ENCODE data around the gene SLC39A9. TPM values are rescaled to one million over a fixed set of nuclear protein-coding genes. Genes with fewer than 3 reads are reported as not detected.

The SLC39A9 gene
- total RNA-seq, 1 experiment from 2014 or later, result 44.1 TPM

DNA sequence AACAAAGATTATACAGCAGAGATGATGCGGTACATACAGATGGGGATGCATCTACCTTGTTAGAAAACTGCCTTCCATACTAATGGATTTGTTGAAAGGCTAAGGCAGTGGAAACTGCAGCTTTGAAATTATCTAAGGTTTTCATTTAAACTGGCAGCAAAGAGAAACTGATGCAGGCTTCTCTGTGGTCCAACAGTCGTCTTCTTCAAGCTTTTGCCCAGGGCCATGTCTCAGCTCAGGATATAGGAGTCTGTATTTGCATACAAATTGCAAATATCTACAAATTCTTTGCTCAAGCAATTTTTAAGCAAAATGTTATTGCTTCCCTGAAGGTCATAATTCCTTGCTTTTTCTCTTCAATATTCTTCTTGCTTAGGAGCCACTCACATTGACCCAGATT, 34.1 kb upstream of the SLC39A9 start (continued):
- no peak for TF ChIP-seq NFE2L1 (CRISPR knock-in tag; IDR thresholded peaks at IDR 0.05)
- TF ChIP-seq ZNF671 (CRISPR knock-in tag; IDR thresholded peaks at IDR 0.05), result no peak
- no peak for TF ChIP-seq ETV6 (CRISPR knock-in tag; IDR thresholded peaks at IDR 0.05)
- TF ChIP-seq RORB (CRISPR knock-in tag; IDR thresholded peaks at IDR 0.05), result no peak
- TF ChIP-seq FOXP1 (CRISPR knock-in tag; IDR thresholded peaks at IDR 0.05; ENCODE audit: borderline replicate concordance), result no peak
- TF ChIP-seq, protein P1, sequence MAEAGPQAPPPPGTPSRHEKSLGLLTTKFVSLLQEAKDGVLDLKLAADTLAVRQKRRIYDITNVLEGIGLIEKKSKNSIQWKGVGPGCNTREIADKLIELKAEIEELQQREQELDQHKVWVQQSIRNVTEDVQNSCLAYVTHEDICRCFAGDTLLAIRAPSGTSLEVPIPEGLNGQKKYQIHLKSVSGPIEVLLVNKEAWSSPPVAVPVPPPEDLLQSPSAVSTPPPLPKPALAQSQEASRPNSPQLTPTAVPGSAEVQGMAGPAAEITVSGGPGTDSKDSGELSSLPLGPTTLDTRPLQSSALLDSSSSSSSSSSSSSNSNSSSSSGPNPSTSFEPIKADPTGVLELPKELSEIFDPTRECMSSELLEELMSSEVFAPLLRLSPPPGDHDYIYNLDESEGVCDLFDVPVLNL (CRISPR knock-in tag; IDR thresholded peaks at IDR 0.05; ENCODE audit: borderline replicate concordance, low read depth), result no peak
- no peak for TF ChIP-seq KAT7 (CRISPR knock-in tag; IDR thresholded peaks at IDR 0.05; ENCODE audit: borderline replicate concordance)
- no peak for TF ChIP-seq ZNF416 (CRISPR knock-in tag; IDR thresholded peaks at IDR 0.05)

DNA sequence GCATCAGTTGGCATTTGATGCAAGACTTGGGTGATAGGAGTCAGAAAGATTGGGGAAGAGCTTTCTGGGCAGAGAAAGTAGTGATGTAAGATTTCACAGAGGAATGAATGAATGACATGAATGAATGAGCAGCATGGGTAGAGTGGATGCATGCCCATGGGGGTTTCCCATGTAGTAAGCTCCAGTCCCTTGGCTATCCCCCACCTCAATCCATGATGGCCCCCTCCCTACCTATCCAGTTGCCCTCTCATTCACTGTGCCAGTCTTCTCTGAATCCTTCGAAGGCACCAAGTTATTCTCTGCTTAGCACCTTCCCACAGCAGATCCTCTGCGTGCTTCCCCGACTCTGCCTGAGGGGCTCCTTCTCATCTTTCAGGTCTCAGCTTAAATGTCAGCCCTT, 32.4 kb upstream of the SLC39A9 start:
- ChIA-PET CTCF (interaction anchor here (1.1 to 6.6 kb wide), 3 partner anchors 17 to 107 kb away, joined by 3 to 60 read pairs (median 6); no protein-coding TSS in a partner anchor), POLR2A (no interaction called here)
- no peaks in the 10 kb centered on the region for H3K9me3 Mint-ChIP-seq
- no peak overlapping the region for H3K27ac Mint-ChIP-seq
- TF ChIP-seq ZNF396 (CRISPR knock-in tag; IDR thresholded peaks at IDR 0.05; ENCODE audit: borderline replicate concordance), result no peak
- no peak for TF ChIP-seq ZNF219 (CRISPR knock-in tag; IDR thresholded peaks at IDR 0.05; ENCODE audit: borderline replicate concordance)
- TF ChIP-seq, protein P2, sequence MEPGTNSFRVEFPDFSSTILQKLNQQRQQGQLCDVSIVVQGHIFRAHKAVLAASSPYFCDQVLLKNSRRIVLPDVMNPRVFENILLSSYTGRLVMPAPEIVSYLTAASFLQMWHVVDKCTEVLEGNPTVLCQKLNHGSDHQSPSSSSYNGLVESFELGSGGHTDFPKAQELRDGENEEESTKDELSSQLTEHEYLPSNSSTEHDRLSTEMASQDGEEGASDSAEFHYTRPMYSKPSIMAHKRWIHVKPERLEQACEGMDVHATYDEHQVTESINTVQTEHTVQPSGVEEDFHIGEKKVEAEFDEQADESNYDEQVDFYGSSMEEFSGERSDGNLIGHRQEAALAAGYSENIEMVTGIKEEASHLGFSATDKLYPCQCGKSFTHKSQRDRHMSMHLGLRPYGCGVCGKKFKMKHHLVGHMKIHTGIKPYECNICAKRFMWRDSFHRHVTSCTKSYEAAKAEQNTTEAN (CRISPR knock-in tag; IDR thresholded peaks at IDR 0.05), result no peak
- TF ChIP-seq, protein P3, sequence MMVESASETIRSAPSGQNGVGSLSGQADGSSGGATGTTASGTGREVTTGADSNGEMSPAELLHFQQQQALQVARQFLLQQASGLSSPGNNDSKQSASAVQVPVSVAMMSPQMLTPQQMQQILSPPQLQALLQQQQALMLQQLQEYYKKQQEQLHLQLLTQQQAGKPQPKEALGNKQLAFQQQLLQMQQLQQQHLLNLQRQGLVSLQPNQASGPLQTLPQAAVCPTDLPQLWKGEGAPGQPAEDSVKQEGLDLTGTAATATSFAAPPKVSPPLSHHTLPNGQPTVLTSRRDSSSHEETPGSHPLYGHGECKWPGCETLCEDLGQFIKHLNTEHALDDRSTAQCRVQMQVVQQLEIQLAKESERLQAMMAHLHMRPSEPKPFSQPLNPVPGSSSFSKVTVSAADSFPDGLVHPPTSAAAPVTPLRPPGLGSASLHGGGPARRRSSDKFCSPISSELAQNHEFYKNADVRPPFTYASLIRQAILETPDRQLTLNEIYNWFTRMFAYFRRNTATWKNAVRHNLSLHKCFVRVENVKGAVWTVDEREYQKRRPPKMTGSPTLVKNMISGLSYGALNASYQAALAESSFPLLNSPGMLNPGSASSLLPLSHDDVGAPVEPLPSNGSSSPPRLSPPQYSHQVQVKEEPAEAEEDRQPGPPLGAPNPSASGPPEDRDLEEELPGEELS (CRISPR knock-in tag; IDR thresholded peaks at IDR 0.05), result no peak
- TF ChIP-seq, protein P4, sequence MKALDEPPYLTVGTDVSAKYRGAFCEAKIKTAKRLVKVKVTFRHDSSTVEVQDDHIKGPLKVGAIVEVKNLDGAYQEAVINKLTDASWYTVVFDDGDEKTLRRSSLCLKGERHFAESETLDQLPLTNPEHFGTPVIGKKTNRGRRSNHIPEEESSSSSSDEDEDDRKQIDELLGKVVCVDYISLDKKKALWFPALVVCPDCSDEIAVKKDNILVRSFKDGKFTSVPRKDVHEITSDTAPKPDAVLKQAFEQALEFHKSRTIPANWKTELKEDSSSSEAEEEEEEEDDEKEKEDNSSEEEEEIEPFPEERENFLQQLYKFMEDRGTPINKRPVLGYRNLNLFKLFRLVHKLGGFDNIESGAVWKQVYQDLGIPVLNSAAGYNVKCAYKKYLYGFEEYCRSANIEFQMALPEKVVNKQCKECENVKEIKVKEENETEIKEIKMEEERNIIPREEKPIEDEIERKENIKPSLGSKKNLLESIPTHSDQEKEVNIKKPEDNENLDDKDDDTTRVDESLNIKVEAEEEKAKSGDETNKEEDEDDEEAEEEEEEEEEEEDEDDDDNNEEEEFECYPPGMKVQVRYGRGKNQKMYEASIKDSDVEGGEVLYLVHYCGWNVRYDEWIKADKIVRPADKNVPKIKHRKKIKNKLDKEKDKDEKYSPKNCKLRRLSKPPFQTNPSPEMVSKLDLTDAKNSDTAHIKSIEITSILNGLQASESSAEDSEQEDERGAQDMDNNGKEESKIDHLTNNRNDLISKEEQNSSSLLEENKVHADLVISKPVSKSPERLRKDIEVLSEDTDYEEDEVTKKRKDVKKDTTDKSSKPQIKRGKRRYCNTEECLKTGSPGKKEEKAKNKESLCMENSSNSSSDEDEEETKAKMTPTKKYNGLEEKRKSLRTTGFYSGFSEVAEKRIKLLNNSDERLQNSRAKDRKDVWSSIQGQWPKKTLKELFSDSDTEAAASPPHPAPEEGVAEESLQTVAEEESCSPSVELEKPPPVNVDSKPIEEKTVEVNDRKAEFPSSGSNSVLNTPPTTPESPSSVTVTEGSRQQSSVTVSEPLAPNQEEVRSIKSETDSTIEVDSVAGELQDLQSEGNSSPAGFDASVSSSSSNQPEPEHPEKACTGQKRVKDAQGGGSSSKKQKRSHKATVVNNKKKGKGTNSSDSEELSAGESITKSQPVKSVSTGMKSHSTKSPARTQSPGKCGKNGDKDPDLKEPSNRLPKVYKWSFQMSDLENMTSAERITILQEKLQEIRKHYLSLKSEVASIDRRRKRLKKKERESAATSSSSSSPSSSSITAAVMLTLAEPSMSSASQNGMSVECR (CRISPR knock-in tag; IDR thresholded peaks at IDR 0.05; ENCODE audit: borderline replicate concordance), result no peak
- no peak for TF ChIP-seq NFYB (CRISPR knock-in tag; conservative IDR thresholded peaks at IDR 0.05; ENCODE audit: low read depth)
- no peak for TF ChIP-seq ZNF671 (CRISPR knock-in tag; IDR thresholded peaks at IDR 0.05)
- TF ChIP-seq, protein P5, sequence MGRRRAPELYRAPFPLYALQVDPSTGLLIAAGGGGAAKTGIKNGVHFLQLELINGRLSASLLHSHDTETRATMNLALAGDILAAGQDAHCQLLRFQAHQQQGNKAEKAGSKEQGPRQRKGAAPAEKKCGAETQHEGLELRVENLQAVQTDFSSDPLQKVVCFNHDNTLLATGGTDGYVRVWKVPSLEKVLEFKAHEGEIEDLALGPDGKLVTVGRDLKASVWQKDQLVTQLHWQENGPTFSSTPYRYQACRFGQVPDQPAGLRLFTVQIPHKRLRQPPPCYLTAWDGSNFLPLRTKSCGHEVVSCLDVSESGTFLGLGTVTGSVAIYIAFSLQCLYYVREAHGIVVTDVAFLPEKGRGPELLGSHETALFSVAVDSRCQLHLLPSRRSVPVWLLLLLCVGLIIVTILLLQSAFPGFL (CRISPR knock-in tag; IDR thresholded peaks at IDR 0.05; ENCODE audit: borderline replicate concordance), result no peak
- TF ChIP-seq, protein P6, sequence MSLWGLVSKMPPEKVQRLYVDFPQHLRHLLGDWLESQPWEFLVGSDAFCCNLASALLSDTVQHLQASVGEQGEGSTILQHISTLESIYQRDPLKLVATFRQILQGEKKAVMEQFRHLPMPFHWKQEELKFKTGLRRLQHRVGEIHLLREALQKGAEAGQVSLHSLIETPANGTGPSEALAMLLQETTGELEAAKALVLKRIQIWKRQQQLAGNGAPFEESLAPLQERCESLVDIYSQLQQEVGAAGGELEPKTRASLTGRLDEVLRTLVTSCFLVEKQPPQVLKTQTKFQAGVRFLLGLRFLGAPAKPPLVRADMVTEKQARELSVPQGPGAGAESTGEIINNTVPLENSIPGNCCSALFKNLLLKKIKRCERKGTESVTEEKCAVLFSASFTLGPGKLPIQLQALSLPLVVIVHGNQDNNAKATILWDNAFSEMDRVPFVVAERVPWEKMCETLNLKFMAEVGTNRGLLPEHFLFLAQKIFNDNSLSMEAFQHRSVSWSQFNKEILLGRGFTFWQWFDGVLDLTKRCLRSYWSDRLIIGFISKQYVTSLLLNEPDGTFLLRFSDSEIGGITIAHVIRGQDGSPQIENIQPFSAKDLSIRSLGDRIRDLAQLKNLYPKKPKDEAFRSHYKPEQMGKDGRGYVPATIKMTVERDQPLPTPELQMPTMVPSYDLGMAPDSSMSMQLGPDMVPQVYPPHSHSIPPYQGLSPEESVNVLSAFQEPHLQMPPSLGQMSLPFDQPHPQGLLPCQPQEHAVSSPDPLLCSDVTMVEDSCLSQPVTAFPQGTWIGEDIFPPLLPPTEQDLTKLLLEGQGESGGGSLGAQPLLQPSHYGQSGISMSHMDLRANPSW (CRISPR knock-in tag; conservative IDR thresholded peaks at IDR 0.05; ENCODE audit: low read depth), result no peak
- TF ChIP-seq ZNF317 (CRISPR knock-in tag; IDR thresholded peaks at IDR 0.05; ENCODE audit: borderline replicate concordance, low read depth), result no peak
- TF ChIP-seq, protein P7, sequence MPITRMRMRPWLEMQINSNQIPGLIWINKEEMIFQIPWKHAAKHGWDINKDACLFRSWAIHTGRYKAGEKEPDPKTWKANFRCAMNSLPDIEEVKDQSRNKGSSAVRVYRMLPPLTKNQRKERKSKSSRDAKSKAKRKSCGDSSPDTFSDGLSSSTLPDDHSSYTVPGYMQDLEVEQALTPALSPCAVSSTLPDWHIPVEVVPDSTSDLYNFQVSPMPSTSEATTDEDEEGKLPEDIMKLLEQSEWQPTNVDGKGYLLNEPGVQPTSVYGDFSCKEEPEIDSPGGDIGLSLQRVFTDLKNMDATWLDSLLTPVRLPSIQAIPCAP (CRISPR knock-in tag; IDR thresholded peaks at IDR 0.05), result no peak
- TF ChIP-seq, protein P1 (CRISPR knock-in tag; IDR thresholded peaks at IDR 0.05; ENCODE audit: borderline replicate concordance, low read depth), result no peak
- no peak for TF ChIP-seq GABPB1 (CRISPR knock-in tag; IDR thresholded peaks at IDR 0.05)
- ATAC-seq (no peak), DNase-seq (ENCODE audit: low spot score) (no peak)
- no peaks in the 10 kb centered on the region for H3K36me3 Mint-ChIP-seq
- H3K4me3 Mint-ChIP-seq, result no peak overlapping the region
- H3K27me3 Mint-ChIP-seq (ENCODE audit: low read depth), result no peaks in the 10 kb centered on the region
- H3K4me1 Mint-ChIP-seq, result no peaks in the 10 kb centered on the region
